Measurements from ENCODE around the gene KCNG4.

Gene KCNG4

DNA sequence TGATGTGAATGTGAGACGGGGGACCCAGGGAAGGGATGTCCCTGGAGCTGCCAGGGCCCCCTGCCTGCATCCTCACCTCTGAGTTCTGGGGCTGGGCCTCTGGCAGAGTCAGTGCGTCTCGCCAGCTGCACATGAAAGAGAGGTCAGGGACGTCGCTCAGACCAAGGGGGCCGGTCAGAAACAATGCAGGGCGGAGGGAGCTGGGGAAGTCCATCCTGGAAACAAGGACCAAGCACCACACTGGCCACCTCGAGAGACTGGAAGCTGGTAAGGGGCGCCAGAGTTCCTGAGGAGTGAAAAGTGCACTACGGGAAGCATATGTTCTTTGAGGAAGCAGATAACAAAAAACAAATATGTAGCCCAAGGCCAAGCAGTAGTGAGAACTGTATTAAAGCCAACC, 55.0 kb downstream of the KCNG4 start:
- ChIA-PET CTCF (interaction anchor here (1.4 to 2.1 kb wide), 3 partner anchors 9 to 68 kb away, joined by 3 to 5 read pairs (median 3); partner anchors contain the start of gene MBTPS1), POLR2A (no interaction called here)
- no peak for DNase-seq (ENCODE audit: extremely low spot score)
- TF ChIP-seq, protein P1, sequence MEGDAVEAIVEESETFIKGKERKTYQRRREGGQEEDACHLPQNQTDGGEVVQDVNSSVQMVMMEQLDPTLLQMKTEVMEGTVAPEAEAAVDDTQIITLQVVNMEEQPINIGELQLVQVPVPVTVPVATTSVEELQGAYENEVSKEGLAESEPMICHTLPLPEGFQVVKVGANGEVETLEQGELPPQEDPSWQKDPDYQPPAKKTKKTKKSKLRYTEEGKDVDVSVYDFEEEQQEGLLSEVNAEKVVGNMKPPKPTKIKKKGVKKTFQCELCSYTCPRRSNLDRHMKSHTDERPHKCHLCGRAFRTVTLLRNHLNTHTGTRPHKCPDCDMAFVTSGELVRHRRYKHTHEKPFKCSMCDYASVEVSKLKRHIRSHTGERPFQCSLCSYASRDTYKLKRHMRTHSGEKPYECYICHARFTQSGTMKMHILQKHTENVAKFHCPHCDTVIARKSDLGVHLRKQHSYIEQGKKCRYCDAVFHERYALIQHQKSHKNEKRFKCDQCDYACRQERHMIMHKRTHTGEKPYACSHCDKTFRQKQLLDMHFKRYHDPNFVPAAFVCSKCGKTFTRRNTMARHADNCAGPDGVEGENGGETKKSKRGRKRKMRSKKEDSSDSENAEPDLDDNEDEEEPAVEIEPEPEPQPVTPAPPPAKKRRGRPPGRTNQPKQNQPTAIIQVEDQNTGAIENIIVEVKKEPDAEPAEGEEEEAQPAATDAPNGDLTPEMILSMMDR (IDR thresholded peaks at IDR 0.05; ENCODE audit: control extremely low read depth, extremely low read depth, low read depth, missing control alignments): no peak

DNA sequence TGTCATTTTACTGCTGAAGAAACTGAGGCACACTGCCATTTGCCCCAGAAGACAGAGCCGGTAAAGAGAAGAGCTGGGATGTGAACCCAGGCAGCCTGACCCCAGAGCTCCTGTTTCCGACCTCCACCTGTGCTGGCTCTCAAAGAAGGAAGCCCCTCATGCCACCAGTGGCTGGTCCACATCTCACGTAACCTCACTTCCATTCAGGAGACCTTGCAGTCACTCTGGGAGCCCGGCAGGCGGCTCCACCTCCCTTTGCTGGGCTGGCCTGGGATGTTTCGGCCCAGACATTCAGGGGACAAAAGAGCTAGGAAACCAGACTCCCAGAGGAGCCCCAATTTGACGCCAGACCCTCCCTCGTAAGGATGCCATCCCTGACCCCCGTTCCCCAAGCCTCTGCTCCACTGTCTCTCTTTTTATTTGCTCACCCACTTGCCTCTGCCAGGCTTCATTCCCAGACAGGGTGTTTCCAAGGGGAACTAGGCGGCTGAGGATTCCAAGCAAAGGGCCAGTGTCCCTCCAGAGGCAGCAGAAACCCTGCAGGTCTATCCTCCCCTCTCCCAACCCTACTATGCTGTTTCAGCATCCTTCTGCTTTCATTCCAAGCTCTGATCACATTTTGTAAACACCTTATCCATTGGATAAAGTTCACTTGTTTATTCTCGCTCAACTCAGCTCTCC, 55.8 kb downstream of the KCNG4 start:
- no peak for DNase-seq (ENCODE audit: extremely low spot score)
- ChIA-PET POLR2A (no interaction called here), CTCF (interaction anchor here (1.2 to 2.1 kb wide), 4 partner anchors 8 to 96 kb away, joined by 3 to 5 read pairs (median 3); partner anchors contain the start of gene MBTPS1)
- TF ChIP-seq, protein P1 (IDR thresholded peaks at IDR 0.05; ENCODE audit: control extremely low read depth, extremely low read depth, low read depth, missing control alignments): no peak

DNA sequence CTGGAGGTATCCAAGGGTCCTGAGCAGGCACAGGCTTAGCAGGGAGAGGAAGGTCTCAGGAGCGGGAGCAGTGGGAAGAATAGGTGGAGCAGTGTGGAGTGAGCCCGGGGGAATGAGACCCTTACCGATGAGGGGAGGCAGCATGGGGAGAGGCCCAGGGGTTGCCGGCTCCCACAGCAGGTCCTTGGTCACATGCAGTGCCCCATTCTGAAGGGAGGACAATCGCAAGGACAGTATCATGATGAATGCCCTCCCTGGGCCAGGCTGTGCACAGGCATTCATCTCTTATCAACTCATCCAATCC, 56.3 kb downstream of the KCNG4 start:
- no peak for DNase-seq (ENCODE audit: extremely low spot score)
- TF ChIP-seq, protein P1 (IDR thresholded peaks at IDR 0.05; ENCODE audit: control extremely low read depth, extremely low read depth, low read depth, missing control alignments): no peak
- POLR2A ChIA-PET: no interaction called here
- CTCF ChIA-PET: interaction anchor here (1.2 to 2.1 kb wide), 2 partner anchors 13 to 96 kb away, joined by 3 to 5 read pairs; no protein-coding TSS in a partner anchor

DNA sequence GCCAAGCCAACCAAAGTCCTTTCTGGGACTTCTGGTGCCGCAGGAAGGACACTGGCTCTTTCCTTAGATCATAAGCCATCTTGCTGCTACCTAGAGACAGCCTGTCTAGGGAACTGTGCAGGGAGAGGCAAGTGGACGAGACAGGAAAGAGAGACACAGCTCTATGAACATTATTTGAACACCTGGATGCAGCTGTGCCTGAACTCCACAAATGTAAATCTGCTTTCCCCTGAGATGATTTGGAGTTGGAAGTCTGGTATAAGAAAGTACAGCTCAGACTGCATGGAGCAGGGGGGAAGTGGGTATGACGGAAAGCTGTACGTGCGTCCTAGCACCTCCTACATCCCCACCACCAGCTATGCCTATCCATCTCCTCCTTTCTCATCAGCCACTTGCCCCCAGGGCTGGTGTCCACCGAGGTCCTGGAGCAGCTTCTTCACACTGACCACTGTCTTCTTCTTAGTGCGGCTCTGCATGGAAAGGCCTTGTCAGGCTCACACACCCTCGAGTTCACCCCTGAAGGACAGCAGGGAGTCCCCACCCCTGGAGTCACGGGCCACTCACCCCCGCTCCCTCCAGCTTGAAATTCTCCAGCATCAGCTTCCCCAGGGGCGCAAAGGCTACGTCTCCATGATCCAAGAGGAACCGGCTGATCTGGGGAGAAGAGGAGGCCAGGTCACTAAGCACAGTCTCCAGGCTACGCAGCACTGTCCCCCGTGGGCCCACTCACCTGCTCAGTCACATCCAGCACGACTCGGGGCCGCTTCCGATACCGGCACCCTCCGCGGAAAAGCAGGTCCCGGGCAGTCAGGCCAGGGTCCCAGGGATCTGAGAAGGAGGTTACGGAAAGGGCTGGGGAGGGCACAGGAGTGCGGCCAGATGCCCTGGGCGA, 56.9 kb downstream of the KCNG4 start:
- ChIA-PET POLR2A (no interaction called here), CTCF (interaction anchor here (0.8 to 1.2 kb wide), 3 partner anchors 94 to 98 kb away, joined by 3 to 4 read pairs (median 3); no protein-coding TSS in a partner anchor)
- no peak for DNase-seq (ENCODE audit: extremely low spot score)
- TF ChIP-seq, protein P1 (IDR thresholded peaks at IDR 0.05; ENCODE audit: control extremely low read depth, extremely low read depth, low read depth, missing control alignments): no peak

DNA sequence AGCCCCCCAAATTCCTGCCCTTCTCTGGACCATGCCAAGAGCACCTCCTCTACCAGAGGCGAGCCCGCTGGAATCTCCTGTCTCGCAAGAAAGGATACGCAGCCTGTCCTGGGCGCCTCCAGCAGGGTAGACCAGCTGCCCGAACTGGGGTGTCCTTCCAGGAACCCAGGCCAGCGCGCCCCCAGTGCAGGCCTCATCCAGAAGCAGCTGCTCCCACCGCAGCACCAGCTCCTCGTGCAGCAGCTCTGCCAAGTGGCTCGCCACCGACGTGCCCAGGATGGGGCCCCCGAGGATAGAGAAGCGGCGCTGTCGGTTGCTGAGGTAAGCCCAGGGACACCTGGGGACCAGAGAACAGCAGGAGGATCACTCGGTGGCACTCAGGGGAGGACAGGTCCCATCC, 57.7 kb downstream of the KCNG4 start:
- ChIA-PET POLR2A (no interaction called here), CTCF (interaction anchor here (1.2 kb wide), 1 partner anchor 98 kb away, joined by 4 read pairs; no protein-coding TSS in a partner anchor)
- TF ChIP-seq, protein P1 (IDR thresholded peaks at IDR 0.05; ENCODE audit: control extremely low read depth, extremely low read depth, low read depth, missing control alignments): no peak
- DNase-seq (ENCODE audit: extremely low spot score): no peak

DNA sequence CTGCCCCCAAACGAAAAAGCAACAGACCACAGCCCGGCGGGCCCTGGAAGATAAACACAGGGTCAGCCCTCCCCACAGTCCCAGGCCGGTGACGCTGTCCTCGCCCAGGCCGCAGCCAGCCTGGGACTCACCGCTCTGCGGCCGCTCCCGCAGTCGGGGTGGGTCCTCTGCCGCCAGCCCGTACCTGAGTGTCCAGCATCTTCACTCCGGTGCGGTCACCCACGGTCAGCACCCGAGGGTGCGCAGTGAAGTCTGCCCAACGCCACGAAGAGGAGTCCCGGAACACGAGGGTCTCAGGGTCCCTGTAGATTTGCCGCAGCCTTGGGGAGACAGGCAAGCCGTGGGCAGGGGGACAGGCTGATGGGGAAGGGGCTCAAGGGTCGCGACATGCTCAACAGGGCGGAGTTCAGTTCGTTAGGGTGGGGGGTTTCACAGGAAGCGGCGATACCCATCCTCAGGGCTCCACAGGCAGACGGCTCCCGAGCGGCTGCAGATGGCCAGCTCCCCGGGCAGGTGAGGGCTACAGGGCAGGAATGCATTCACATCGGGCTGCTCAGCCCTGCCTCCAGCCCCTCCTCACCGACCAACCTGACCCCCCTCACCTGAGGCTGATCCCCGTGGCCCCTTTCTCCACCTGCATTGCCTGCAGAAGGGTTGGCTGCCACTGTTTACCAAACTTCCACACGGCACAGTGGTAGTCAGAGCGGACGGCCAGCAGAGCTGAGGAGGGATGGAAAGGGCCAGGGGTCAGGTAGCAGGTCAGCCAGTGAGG, 58.5 kb downstream of the KCNG4 start:
- DNase-seq (ENCODE audit: extremely low spot score): no peak
- ChIA-PET CTCF (no interaction called here), POLR2A (no interaction called here)
- TF ChIP-seq, protein P1 (IDR thresholded peaks at IDR 0.05; ENCODE audit: control extremely low read depth, extremely low read depth, low read depth, missing control alignments): no peak
